GM12878 (cell line): Measurements from ENCODE around the gene BMERB1. TPM values are rescaled to one million over a fixed set of nuclear protein-coding genes. Genes with fewer than 3 reads are reported as not detected.

Source experiments
- ATAC-seq: fragments of 200-7000 bp; cut with Tn5 transposase; 3 replicates; pipeline ENCODE4 v1.9.1; 2020; ENCODE audit warnings: mild to moderate bottlenecking, moderate library complexity
- BruUV-seq: library from RNA; stranded (reverse); fragments of 400-500 nt; replicated peaks from 2 replicates; lab custom pipeline; 2021; lab: Mats Ljungman, UMichigan
- CTCF ChIA-PET: fragments of 300-600 bp; sonication (Branson Sonifier 250); formaldehyde crosslinking; extraction: SDS; loops from one replicate; lab custom pipeline; 2021; ENCODE audit warnings: inconsistent platforms; lab: Yijun Ruan, JAX
- POLR2A ChIA-PET: fragments of 350-600 bp; formaldehyde crosslinking; extraction: SDS; loops from one replicate; lab custom pipeline; 2021; ENCODE audit warnings: inconsistent platforms; lab: Charles Lee
- RAD21 ChIA-PET: fragments of 300-600 bp; sonication (Branson Sonifier 250); formaldehyde crosslinking; loops from one replicate; lab custom pipeline; 2023; ENCODE audit warnings: antibody characterized with exemption; ENCODE audit not compliant: unreplicated experiment; lab: Charles Lee
- SMC1A ChIA-PET: fragments of 300-600 bp; sonication (Branson Sonifier 250); formaldehyde crosslinking; loops from one replicate; lab custom pipeline; 2023; ENCODE audit not compliant: unreplicated experiment, uncharacterized antibody; lab: Charles Lee
- DNase-seq: peaks from one replicate; pipeline ENCODE4 v3.0.0-alpha.2; 2011; ENCODE audit warnings: low read depth, low spot score
- FAIRE-seq: peaks from 3 replicates; lab custom pipeline; 2011; peaks lifted over from hg19 to GRCh38; lab: Jason Lieb, UNC
- H2AFZ ChIP-seq: 2 replicates; pipeline ENCODE4 v1.6.0; 2011; ENCODE audit warnings: low read depth, low read length, control low read depth; ENCODE audit not compliant: control insufficient read depth
- H3K27ac ChIP-seq: 2 replicates; pipeline ENCODE4 v1.5.1; 2011; ENCODE audit warnings: control low read depth; ENCODE audit not compliant: control insufficient read depth, insufficient read depth
- H3K27me3 ChIP-seq, 2 experiments: replicated peaks in 1 of 2; 2 replicates each; pipeline versions ENCODE4 v1.6.0 to v1.6.1; 2011; ENCODE audit warnings: low read length in 1 of 2; ENCODE audit not compliant: control insufficient read depth in 2 of 2, insufficient read depth in 2 of 2
- H3K36me3 ChIP-seq, 2 experiments: 2 replicates each; pipeline ENCODE4 v1.5.1; 2011; ENCODE audit warnings: low read length in 1 of 2; ENCODE audit not compliant: control insufficient read depth in 2 of 2, insufficient read depth in 2 of 2
- H3K4me1 ChIP-seq: 2 replicates; pipeline ENCODE4 v1.6.1; 2011; ENCODE audit warnings: mild to moderate bottlenecking, low read length, moderate library complexity, mixed read lengths; ENCODE audit not compliant: control insufficient read depth, insufficient read depth
- H3K4me2 ChIP-seq: 2 replicates; pipeline ENCODE4 v1.6.0; 2011; ENCODE audit warnings: control low read depth; ENCODE audit not compliant: control insufficient read depth, insufficient read depth
- H3K4me3 ChIP-seq: fragments of 200-600 bp; sonication (generic); 2 replicates; pipeline ENCODE4 v1.5.1; 2016
- H3K79me2 ChIP-seq: 2 replicates; pipeline ENCODE4 v1.6.0; 2011; ENCODE audit warnings: low read length; ENCODE audit not compliant: control insufficient read depth, insufficient read depth
- H3K9ac ChIP-seq: 2 replicates; pipeline ENCODE4 v1.8.0; 2011; ENCODE audit warnings: low read length, control low read depth, mixed read lengths; ENCODE audit not compliant: control insufficient read depth, insufficient read depth
- H3K9me3 ChIP-seq: replicated peaks from 3 replicates; pipeline ENCODE4 v1.5.1; 2011; ENCODE audit warnings: mild to moderate bottlenecking, low read length; ENCODE audit not compliant: control insufficient read depth, insufficient read depth
- H4K20me1 ChIP-seq: 2 replicates; pipeline ENCODE4 v1.6.0; 2011; ENCODE audit not compliant: control insufficient read depth, insufficient read depth
- ASH2L ChIP-seq: fragments of 300-600, 200-600 bp; sonication (generic); IDR thresholded peaks from 2 replicates; pipeline ENCODE4 v1.6.1; 2017; ENCODE audit warnings: low read depth, mild to moderate bottlenecking, borderline replicate concordance
- BCLAF1 ChIP-seq: fragments of 450-650 bp; IDR thresholded peaks from 2 replicates; pipeline ENCODE4 v1.6.1; 2017; ENCODE audit warnings: antibody characterized with exemption, mild to moderate bottlenecking, moderate library complexity
- BMI1 ChIP-seq: fragments of 450-650 bp; IDR thresholded peaks from 2 replicates; pipeline ENCODE4 v1.6.1; 2016; ENCODE audit warnings: mild to moderate bottlenecking, moderate library complexity, borderline replicate concordance
- CREB1 ChIP-seq: IDR thresholded peaks from 2 replicates; pipeline ENCODE4 v1.6.1; 2012; ENCODE audit warnings: low read depth, mild to moderate bottlenecking, inconsistent platforms
- FOXM1 ChIP-seq: IDR thresholded peaks from 2 replicates; pipeline ENCODE4 v1.6.1; 2012; ENCODE audit warnings: low read depth, mild to moderate bottlenecking, inconsistent platforms, low read length, moderate library complexity
- KDM1A ChIP-seq: fragments of 200-600 bp; sonication (generic); IDR thresholded peaks from 2 replicates; pipeline ENCODE4 v1.6.1; 2016; ENCODE audit warnings: borderline replicate concordance
- NFIC ChIP-seq: IDR thresholded peaks from 2 replicates; pipeline ENCODE4 v1.6.1; 2012; ENCODE audit warnings: low read depth, mild to moderate bottlenecking, inconsistent platforms, low read length, moderate library complexity
- NKRF ChIP-seq: fragments of 450-650 bp; conservative IDR thresholded peaks from 2 replicates; pipeline ENCODE4 v1.6.1; 2017; ENCODE audit warnings: mild to moderate bottlenecking, moderate library complexity
- RCOR1 ChIP-seq: conservative IDR thresholded peaks from 2 replicates; pipeline ENCODE4 v1.6.1; 2012; ENCODE audit warnings: low read depth, low read length, improper control_type of control experiment
- WRNIP1 ChIP-seq: IDR thresholded peaks from 2 replicates; pipeline ENCODE4 v1.6.1; 2011; ENCODE audit warnings: low read depth, low read length, improper control_type of control experiment, borderline replicate concordance
- ZBED1 ChIP-seq: IDR thresholded peaks from 2 replicates; pipeline ENCODE4 v1.6.1; 2016; ENCODE audit warnings: borderline replicate concordance
- ZBTB33 ChIP-seq: fragments of 450-650 bp; IDR thresholded peaks from 2 replicates; pipeline ENCODE4 v1.6.1; 2017; ENCODE audit warnings: mild to moderate bottlenecking
- ZNF217 ChIP-seq: fragments of 450-650 bp; IDR thresholded peaks from 2 replicates; pipeline ENCODE4 v1.6.1; 2017; ENCODE audit warnings: antibody characterized with exemption, mild to moderate bottlenecking
- ZNF274 ChIP-seq: IDR thresholded peaks from one replicate; pipeline ENCODE4 v1.8.0; 2011; ENCODE audit not compliant: insufficient read length, insufficient read depth
- WGBS: methylation state at CpG from one replicate; pipeline ENCODE4 v1.1.6; 2016; ENCODE audit warnings: low lambda C conversion rate; ENCODE audit not compliant: insufficient replicate concordance, insufficient coverage; ENCODE audit errors: missing lambda C conversion rate; 5-methylcytosine and 5-hydroxymethylcytosine counted together
- in situ Hi-C: fragments of 300-500 bp; cut with MboI; formaldehyde crosslinking; loops from 9 replicates; pipeline ENCODE4 v1.14.3; 2018; ENCODE audit warnings: mixed read lengths
- intact Hi-C: fragments of 100-400 bp; cut with micrococcal nuclease; formaldehyde crosslinking; loops from one replicate; pipeline ENCODE4 v1.14.2; 2022; ENCODE audit not compliant: unreplicated experiment
- polyA plus RNA-seq, 11 experiments: library from polyadenylated mRNA; depleted of rRNA in 4 of 11; unstranded in 6 of 11; stranded (reverse) in 5 of 11; fragments of >200 nt; fragmentation: Nextera tagmentation in 4 of 11; fragmentation: Illumina TruSeq in 1 of 11; extraction: Ambion mirVana in 4 of 11; extraction: Trizol in 1 of 11; gene quantifications; 1 replicate in 1 of 11; 2 replicates in 10 of 11; pipeline versions ENCODE4 v1.2.1 to v1.2.3, GENCODE V29; 2011 to 2016; ENCODE audit warnings: inconsistent platforms in 2 of 11, missing spikeins in 2 of 11, low read depth in 1 of 11
- total RNA-seq, 4 experiments: library from RNA; depleted of rRNA in 3 of 4; stranded (reverse); fragments of >200 nt in 3 of 4; fragmentation: Illumina TruSeq in 1 of 4; extraction: Trizol in 1 of 4; gene quantifications; 2 replicates each; pipeline versions ENCODE4 v1.2.1 to v1.2.3, GENCODE V29; 2013 to 2021
- TF ChIP-seq, protein P1 (sequence below): IDR thresholded peaks from 2 replicates; pipeline ENCODE4 v1.6.1; 2011; ENCODE audit warnings: low read depth, mild to moderate bottlenecking, low read length, moderate library complexity, borderline replicate concordance; ENCODE audit errors: extremely low read depth

BMERB1 gene
- total and polyA plus RNA-seq, 10 of the 15 experiments (the other 5 are each of a cell fraction or from before 2014, with no cell fraction given), result 0.05 to 0.68 (median 0.34) TPM

- TF ChIP-seq, protein P1, sequence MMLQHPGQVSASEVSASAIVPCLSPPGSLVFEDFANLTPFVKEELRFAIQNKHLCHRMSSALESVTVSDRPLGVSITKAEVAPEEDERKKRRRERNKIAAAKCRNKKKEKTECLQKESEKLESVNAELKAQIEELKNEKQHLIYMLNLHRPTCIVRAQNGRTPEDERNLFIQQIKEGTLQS, result no peak
- no peak for TF ChIP-seq WRNIP1
- TF ChIP-seq ZNF274, result no peak
- TF ChIP-seq NFIC, result no peak
These were observed 11.1 kb downstream of the BMERB1 start (continued) for GRCh38 chr16:15445450-15445849.

DNA sequence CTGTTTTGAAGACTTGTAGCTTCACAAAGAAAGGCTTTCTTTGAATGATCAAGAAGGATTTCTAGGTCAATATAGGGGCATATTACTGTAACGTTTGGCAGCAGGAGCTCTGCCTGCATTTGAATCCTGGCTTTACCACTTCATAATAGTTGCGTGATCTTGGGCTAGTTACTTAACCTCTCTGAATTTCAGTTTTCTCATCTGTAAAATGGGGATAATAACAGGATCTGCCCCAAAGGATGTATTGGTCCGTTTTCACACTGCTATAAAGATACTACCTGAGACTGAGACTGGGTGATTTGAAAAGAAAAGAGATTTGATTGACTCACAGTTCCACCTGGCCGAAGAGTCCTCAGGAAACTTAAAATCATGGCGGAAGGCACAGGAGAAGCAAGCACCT lies 12.5 kb downstream of the BMERB1 start:
- 58% methylated on average over 5 of the region's 5 CpGs for WGBS
- TF ChIP-seq ZNF217 (no peak), ZBED1 (no peak), FOXM1 (no peak), ZBTB33 (no peak), NKRF (no peak), BMI1 (no peak), BCLAF1 (no peak), ASH2L (no peak), CREB1 (no peak), RCOR1 (no peak), KDM1A (no peak)
- Histone ChIP-seq H3K27ac (no peak overlapping the region), H3K79me2 (no peaks in the 10 kb centered on the region), H3K9me3 (no peaks in the 10 kb centered on the region; the same call in 2 of the 3 replicates), H3K4me1 (no peaks in the 10 kb centered on the region), H2AFZ (no peak overlapping the region), H4K20me1 (no peaks in the 10 kb centered on the region), H3K9ac (no peak overlapping the region), H3K4me3 (no peak overlapping the region), H3K27me3 (no peaks in the 10 kb centered on the region), H3K4me2 (no peak overlapping the region), H3K36me3 (no peaks in the 10 kb centered on the region)
- ATAC-seq (no peak), FAIRE-seq (no peak), DNase-seq (no peak)
- ChIA-PET POLR2A (no interaction called here), SMC1A (no interaction called here), CTCF (no interaction called here), RAD21 (no interaction called here)
- in situ Hi-C loops (no loop called here), intact Hi-C loops (no loop called here)
- no TSS peak for BruUV-seq
